Measurements from ENCODE around the gene MZB1. TPM values are rescaled to one million over a fixed set of nuclear protein-coding genes. Genes with fewer than 3 reads are reported as not detected.

MZB1 gene
- not detected in 2 replicates for total RNA-seq (2012; rRNA removed)

- Histone ChIP-seq H3K4me3 (ENCODE audit: low read length) (no peak within 1 kb of the TSS), H3K4me1 (ENCODE audit: control insufficient read depth, insufficient read depth, low read length) (peaks cover 38% of the 10 kb centered on the region), H3K36me3 (ENCODE audit: insufficient read depth, low read length) (no peaks in the 10 kb centered on the region), H3K9ac (ENCODE audit: low read depth, low read length) (no peak within 1 kb of the TSS), H3K9me3 (replicated peaks; ENCODE audit: low read length) (no peaks in the 10 kb centered on the region), H3K4me2 (ENCODE audit: low read length) (no peak within 1 kb of the TSS), H3K27me3 (ENCODE audit: control insufficient read depth, insufficient read depth, low read length) (peaks cover 6% of the 10 kb centered on the region)
These were observed at the start of gene MZB1 for GRCh38 chr5:139389701-139390638. Gene MZB1, minus strand, starts transcription at chr5:139389913. Its CDS starts 57 bp downstream, at chr5:139389856.

- Histone ChIP-seq H3K4me3 (ENCODE audit: low read length) (peak within 1 kb of the TSS; percentile 96), H3K36me3 (ENCODE audit: insufficient read depth, low read length) (no peaks in the 10 kb centered on the region), H3K27me3 (ENCODE audit: control insufficient read depth, insufficient read depth, low read length) (no peaks in the 10 kb centered on the region), H3K4me1 (ENCODE audit: control insufficient read depth, insufficient read depth, low read length) (peaks cover 24% of the 10 kb centered on the region), H3K9me3 (replicated peaks; ENCODE audit: low read length) (no peaks in the 10 kb centered on the region), H3K9ac (ENCODE audit: low read depth, low read length) (peak within 1 kb of the TSS; percentile 96), H3K4me2 (ENCODE audit: low read length) (peak within 1 kb of the TSS; percentile 92)
These were observed 49.5 kb upstream of the MZB1 start, which contains the start of gene DNAJC18 for GRCh38 chr5:139439013-139439903. Gene DNAJC18, minus strand, starts transcription at chr5:139439525. Its CDS starts 80 bp downstream, at chr5:139439445.

- no peaks in the 10 kb centered on the region for H3K9me3 ChIP-seq (replicated peaks; ENCODE audit: low read length)
- H3K27me3 ChIP-seq (ENCODE audit: control insufficient read depth, insufficient read depth, low read length), result no peaks in the 10 kb centered on the region
- H3K36me3 ChIP-seq (ENCODE audit: insufficient read depth, low read length), result no peaks in the 10 kb centered on the region
- H3K4me2 ChIP-seq (ENCODE audit: low read length), result peak overlapping the region; percentile 92
- H3K9ac ChIP-seq (ENCODE audit: low read depth, low read length), result peak overlapping the region; percentile 96
- H3K4me3 ChIP-seq (ENCODE audit: low read length), result peak overlapping the region; percentile 96
- peaks cover 18% of the 10 kb centered on the region for H3K4me1 ChIP-seq (ENCODE audit: control insufficient read depth, insufficient read depth, low read length)
These were observed 48.9 kb upstream of the MZB1 start for GRCh38 chr5:139438707-139439012.

- peaks cover 10% of the 10 kb centered on the region for H3K4me1 ChIP-seq (ENCODE audit: control insufficient read depth, insufficient read depth, low read length)
- no peaks in the 10 kb centered on the region for H3K9me3 ChIP-seq (replicated peaks; ENCODE audit: low read length)
- H3K36me3 ChIP-seq (ENCODE audit: insufficient read depth, low read length), result no peaks in the 10 kb centered on the region
- H3K9ac ChIP-seq (ENCODE audit: low read depth, low read length), result no peak overlapping the region
- H3K4me3 ChIP-seq (ENCODE audit: low read length), result no peak overlapping the region
- H3K4me2 ChIP-seq (ENCODE audit: low read length), result no peak overlapping the region
- H3K27me3 ChIP-seq (ENCODE audit: control insufficient read depth, insufficient read depth, low read length), result no peaks in the 10 kb centered on the region
These were observed 46.0 kb upstream of the MZB1 start for GRCh38 chr5:139435676-139436075.

GRCh38 chr5:139431706-139432105 lies 42.0 kb upstream of the MZB1 start:
- H3K9me3 ChIP-seq (replicated peaks; ENCODE audit: low read length), result no peaks in the 10 kb centered on the region
- no peaks in the 10 kb centered on the region for H3K27me3 ChIP-seq (ENCODE audit: control insufficient read depth, insufficient read depth, low read length)
- H3K4me3 ChIP-seq (ENCODE audit: low read length), result no peak overlapping the region
- H3K9ac ChIP-seq (ENCODE audit: low read depth, low read length), result no peak overlapping the region
- H3K4me2 ChIP-seq (ENCODE audit: low read length), result no peak overlapping the region
- H3K4me1 ChIP-seq (ENCODE audit: control insufficient read depth, insufficient read depth, low read length), result peaks cover 3% of the 10 kb centered on the region
- peaks cover 3% of the 10 kb centered on the region for H3K36me3 ChIP-seq (ENCODE audit: insufficient read depth, low read length)

- Histone ChIP-seq H3K36me3 (ENCODE audit: insufficient read depth, low read length) (peaks cover 3% of the 10 kb centered on the region), H3K9me3 (replicated peaks; ENCODE audit: low read length) (no peaks in the 10 kb centered on the region), H3K4me3 (ENCODE audit: low read length) (no peak overlapping the region), H3K4me1 (ENCODE audit: control insufficient read depth, insufficient read depth, low read length) (peaks cover 18% of the 10 kb centered on the region), H3K4me2 (ENCODE audit: low read length) (no peak overlapping the region), H3K27me3 (ENCODE audit: control insufficient read depth, insufficient read depth, low read length) (no peaks in the 10 kb centered on the region), H3K9ac (ENCODE audit: low read depth, low read length) (no peak overlapping the region)
These were observed 40.3 kb upstream of the MZB1 start for GRCh38 chr5:139430015-139430414.

- H3K9me3 ChIP-seq (replicated peaks; ENCODE audit: low read length), result no peaks in the 10 kb centered on the region
- no peak overlapping the region for H3K4me2 ChIP-seq (ENCODE audit: low read length)
- peaks cover 18% of the 10 kb centered on the region for H3K4me1 ChIP-seq (ENCODE audit: control insufficient read depth, insufficient read depth, low read length)
- no peaks in the 10 kb centered on the region for H3K27me3 ChIP-seq (ENCODE audit: control insufficient read depth, insufficient read depth, low read length)
- peak overlapping the region; percentile 30 for H3K9ac ChIP-seq (ENCODE audit: low read depth, low read length)
- no peak overlapping the region for H3K4me3 ChIP-seq (ENCODE audit: low read length)
- peaks cover 7% of the 10 kb centered on the region for H3K36me3 ChIP-seq (ENCODE audit: insufficient read depth, low read length)
These were observed 36.6 kb upstream of the MZB1 start for GRCh38 chr5:139426203-139426885.

GRCh38 chr5:139425497-139425896 lies 35.8 kb upstream of the MZB1 start:
- Histone ChIP-seq H3K36me3 (ENCODE audit: insufficient read depth, low read length) (peaks cover 8% of the 10 kb centered on the region), H3K9me3 (replicated peaks; ENCODE audit: low read length) (no peaks in the 10 kb centered on the region), H3K4me3 (ENCODE audit: low read length) (no peak overlapping the region), H3K9ac (ENCODE audit: low read depth, low read length) (peak overlapping the region; percentile 8), H3K27me3 (ENCODE audit: control insufficient read depth, insufficient read depth, low read length) (no peaks in the 10 kb centered on the region), H3K4me1 (ENCODE audit: control insufficient read depth, insufficient read depth, low read length) (peaks cover 18% of the 10 kb centered on the region), H3K4me2 (ENCODE audit: low read length) (no peak overlapping the region)

- H3K4me3 ChIP-seq (ENCODE audit: low read length), result no peak overlapping the region
- peaks cover 18% of the 10 kb centered on the region for H3K4me1 ChIP-seq (ENCODE audit: control insufficient read depth, insufficient read depth, low read length)
- no peaks in the 10 kb centered on the region for H3K27me3 ChIP-seq (ENCODE audit: control insufficient read depth, insufficient read depth, low read length)
- no peaks in the 10 kb centered on the region for H3K9me3 ChIP-seq (replicated peaks; ENCODE audit: low read length)
- no peak overlapping the region for H3K9ac ChIP-seq (ENCODE audit: low read depth, low read length)
- H3K4me2 ChIP-seq (ENCODE audit: low read length), result no peak overlapping the region
- peaks cover 19% of the 10 kb centered on the region for H3K36me3 ChIP-seq (ENCODE audit: insufficient read depth, low read length)
These were observed 32.7 kb upstream of the MZB1 start for GRCh38 chr5:139422307-139422893.

- Histone ChIP-seq H3K36me3 (ENCODE audit: insufficient read depth, low read length) (peaks cover 15% of the 10 kb centered on the region), H3K27me3 (ENCODE audit: control insufficient read depth, insufficient read depth, low read length) (no peaks in the 10 kb centered on the region), H3K9me3 (replicated peaks; ENCODE audit: low read length) (no peaks in the 10 kb centered on the region), H3K4me1 (ENCODE audit: control insufficient read depth, insufficient read depth, low read length) (peaks cover 9% of the 10 kb centered on the region), H3K4me2 (ENCODE audit: low read length) (no peak overlapping the region), H3K4me3 (ENCODE audit: low read length) (no peak overlapping the region), H3K9ac (ENCODE audit: low read depth, low read length) (no peak overlapping the region)
These were observed 29.8 kb upstream of the MZB1 start for GRCh38 chr5:139419226-139420192.

Data from skeletal muscle satellite cell (primary cell).